B cell (primary cell): ENCODE data around the gene ANOS1. TPM values are rescaled to one million over a fixed set of nuclear protein-coding genes. Genes with fewer than 3 reads are reported as not detected.

ENCODE experiments used
- ATAC-seq: fragments of 200-7000 bp; cut with Tn5 transposase; one replicate; pipeline ENCODE4 v1.10.0; 2021; ENCODE audit warnings: low read depth, mild to moderate bottlenecking, moderate number of reproducible peaks, moderate library complexity
- CTCF ChIA-PET: fragments of 350-600 bp; sonication (Branson Sonifier 250); formaldehyde crosslinking; loops from one replicate; lab custom pipeline; 2021; ENCODE audit warnings: antibody characterized with exemption, inconsistent platforms; lab: Charles Lee
- POLR2A ChIA-PET: fragments of 350-600 bp; sonication (Branson Sonifier 250); formaldehyde crosslinking; loops from one replicate; lab custom pipeline; 2021; ENCODE audit warnings: antibody characterized with exemption; lab: Charles Lee
- DNase-seq: peaks from one replicate; pipeline ENCODE4 v3.0.0; 2013
- H2AFZ ChIP-seq: 2 replicates; pipeline ENCODE4 v1.6.1; 2012; ENCODE audit warnings: mild to moderate bottlenecking, low read depth, low read length; ENCODE audit not compliant: insufficient read depth, poor library complexity, severe bottlenecking
- H3K27ac ChIP-seq, 2 donors: 1 replicate in 1 of 2; 2 replicates in 1 of 2; pipeline ENCODE4 v1.5.1; 2012 to 2013; ENCODE audit warnings: low read length in 2 of 2, mild to moderate bottlenecking in 2 of 2, moderate library complexity in 1 of 2
- H3K27me3 ChIP-seq, 4 experiments: fragments of 200-600 bp in 1 of 4; sonication (generic) in 1 of 4; replicated peaks in 1 of 4; 1 replicate in 2 of 4; 2 replicates in 2 of 4; pipeline versions ENCODE4 v1.6.1 to v1.7.0; 2013 to 2016; ENCODE audit warnings: low read length in 3 of 4, mild to moderate bottlenecking in 2 of 4, mixed read lengths in 1 of 4, moderate library complexity in 1 of 4; ENCODE audit not compliant: insufficient read depth in 4 of 4, control insufficient read depth in 3 of 4; ENCODE audit errors: control extremely low read depth in 1 of 4
- H3K36me3 ChIP-seq, 2 experiments: replicated peaks in 1 of 2; 1 replicate in 1 of 2; 2 replicates in 1 of 2; pipeline versions ENCODE4 v1.6.1 to v1.7.1; 2013; ENCODE audit warnings: low read length in 1 of 2; ENCODE audit not compliant: insufficient read depth in 2 of 2, control insufficient read depth in 1 of 2; ENCODE audit errors: control extremely low read depth in 1 of 2, extremely low read depth in 1 of 2
- H3K4me1 ChIP-seq, 2 donors: fragments of 200-600 bp in 1 of 2; sonication (generic) in 1 of 2; 1 replicate in 1 of 2; 2 replicates in 1 of 2; pipeline versions ENCODE4 v1.5.1 to v1.6.1; 2013 to 2017; ENCODE audit warnings: low read length in 2 of 2; ENCODE audit not compliant: control insufficient read depth in 2 of 2, insufficient read depth in 2 of 2
- H3K4me2 ChIP-seq: replicated peaks from 2 replicates; pipeline ENCODE3; 2012; ENCODE audit warnings: mild to moderate bottlenecking, low read depth, low read length; ENCODE audit not compliant: poor library complexity, severe bottlenecking
- H3K4me3 ChIP-seq, 5 experiments: fragments of 200-600 bp in 1 of 5; sonication (generic) in 1 of 5; 1 replicate in 3 of 5; 2 replicates in 2 of 5; pipeline versions ENCODE4 v1.5.1 to v1.7.0; 2011 to 2016; ENCODE audit warnings: low read length in 4 of 5, mild to moderate bottlenecking in 4 of 5, low read depth in 2 of 5, control low read depth in 1 of 5, moderate library complexity in 1 of 5; ENCODE audit not compliant: insufficient read depth in 1 of 5; ENCODE audit errors: control extremely low read depth in 1 of 5, extremely low read depth in 1 of 5
- H3K79me2 ChIP-seq: fragments of 200-600 bp; sonication (generic); one replicate; pipeline ENCODE4 v1.6.0; 2016; ENCODE audit warnings: low read length; ENCODE audit not compliant: control insufficient read depth, insufficient read depth
- H3K9ac ChIP-seq: fragments of 200-600 bp; sonication (generic); 2 replicates; pipeline ENCODE4 v1.6.1; 2017; ENCODE audit warnings: mild to moderate bottlenecking, low read length, moderate library complexity
- H3K9me3 ChIP-seq, 3 donors: one replicate each; pipeline versions ENCODE4 v1.6.1 to v1.7.1; 2013; ENCODE audit warnings: low read length in 2 of 3; ENCODE audit not compliant: control insufficient read depth in 2 of 3, insufficient read depth in 1 of 3; ENCODE audit errors: control extremely low read depth in 1 of 3
- H4K20me1 ChIP-seq: 2 replicates; pipeline ENCODE4 v1.6.0; 2012; ENCODE audit warnings: mild to moderate bottlenecking, low read length; ENCODE audit not compliant: insufficient read depth, control insufficient read depth, poor library complexity, severe bottlenecking
- H3K27ac Mint-ChIP-seq: one replicate; pipeline ENCODE4 v1.8.0; 2021; ENCODE audit warnings: mixed read lengths
- H3K27me3 Mint-ChIP-seq: one replicate; pipeline ENCODE4 v1.8.0; 2021; ENCODE audit warnings: mixed read lengths
- H3K4me1 Mint-ChIP-seq: one replicate; pipeline ENCODE4 v1.8.0; 2021; ENCODE audit warnings: mixed read lengths
- H3K4me3 Mint-ChIP-seq: one replicate; pipeline ENCODE4 v1.8.0; 2021; ENCODE audit warnings: mixed read lengths
- H3K9me3 Mint-ChIP-seq: one replicate; pipeline ENCODE4 v1.8.0; 2022; ENCODE audit warnings: mixed read lengths; ENCODE audit not compliant: insufficient read depth
- CTCF ChIP-seq: fragments of 200-600 bp; IDR thresholded peaks from one replicate; pipeline ENCODE4 v1.8.0; 2022; ENCODE audit warnings: antibody characterized with exemption, mild to moderate bottlenecking
- EZH2 ChIP-seq: IDR thresholded peaks from 2 replicates; pipeline ENCODE4 v1.6.1; 2012; ENCODE audit warnings: borderline replicate concordance, low read depth, mild to moderate bottlenecking, moderate library complexity, low read length; ENCODE audit not compliant: insufficient read depth, poor library complexity, severe bottlenecking
- WGBS: methylation state at CpG from one replicate; pipeline ENCODE4 v1.1.5; 2013; ENCODE audit warnings: missing lambda C conversion rate; ENCODE audit not compliant: insufficient coverage; 5-methylcytosine and 5-hydroxymethylcytosine counted together
- intact Hi-C: fragments of 100-400 bp; cut with micrococcal nuclease; formaldehyde crosslinking; loops from one replicate; pipeline ENCODE4 v1.10.0; 2022
- polyA plus RNA-seq: library from polyadenylated mRNA; depleted of rRNA; stranded (reverse); fragments of >200 nt; gene quantifications from 2 replicates; pipeline ENCODE4 v1.2.3, GENCODE V29; 2012
- total RNA-seq, 2 donors: library from RNA; stranded (reverse); fragments of 120-200 nt in 1 of 2; gene quantifications; 1 replicate in 1 of 2; 2 replicates in 1 of 2; pipeline versions ENCODE4 v1.2.3 to v1.2.4, GENCODE V29; 2013 to 2022

Gene ANOS1
- total and polyA plus RNA-seq, 2 donors (not counting 1 experiment from before 2014, with no cell fraction given): 0.10 TPM; not detected in 1

GRCh38 chrX:8647176-8647575 lies 84.8 kb downstream of the ANOS1 start:
- H3K27ac ChIP-seq: no peak overlapping the region
- H3K9me3 ChIP-seq: peaks cover 0 to 4% (median 0%) of the 10 kb centered on the region in 3 donors
- H3K4me1 ChIP-seq: no peaks in the 10 kb centered on the region
- H3K9ac ChIP-seq: no peak overlapping the region
- TF ChIP-seq CTCF: no peak
- no peak for TF ChIP-seq EZH2
- no peaks in the 10 kb centered on the region for H3K27me3 ChIP-seq
- no peaks in the 10 kb centered on the region for H3K79me2 ChIP-seq
- CTCF ChIA-PET: no interaction called here
- no peaks in the 10 kb centered on the region for H3K9me3 Mint-ChIP-seq
- ATAC-seq (no peak), DNase-seq (no peak)
- H3K4me2 ChIP-seq: no peak overlapping the region
- no peak overlapping the region for H3K4me3 ChIP-seq
- H3K4me3 Mint-ChIP-seq: no peak overlapping the region
- H3K27me3 Mint-ChIP-seq: no peaks in the 10 kb centered on the region
- H3K4me1 Mint-ChIP-seq: no peaks in the 10 kb centered on the region
- H2AFZ ChIP-seq: no peak overlapping the region
- intact Hi-C loops: no loop called here
- WGBS: no CpG with 5 or more reads among the region's 7 CpGs
- no peak overlapping the region for H3K27ac Mint-ChIP-seq
- no peaks in the 10 kb centered on the region for H4K20me1 ChIP-seq
- POLR2A ChIA-PET: no interaction called here
- no peaks in the 10 kb centered on the region for H3K36me3 ChIP-seq

- no peaks in the 10 kb centered on the region for H3K79me2 ChIP-seq
- Mint-ChIP-seq H3K9me3 (no peaks in the 10 kb centered on the region), H3K4me1 (no peaks in the 10 kb centered on the region), H3K4me3 (no peak overlapping the region), H3K27me3 (no peaks in the 10 kb centered on the region), H3K27ac (no peak overlapping the region)
- WGBS: no CpG with 5 or more reads among the region's 11 CpGs
- H3K9ac ChIP-seq: no peak overlapping the region
- intact Hi-C loops: no loop called here
- no peaks in the 10 kb centered on the region for H4K20me1 ChIP-seq
- CTCF ChIA-PET: no interaction called here
- H3K27ac ChIP-seq: no peak overlapping the region
- TF ChIP-seq EZH2 (no peak), CTCF (no peak)
- H3K9me3 ChIP-seq: no peaks in the 10 kb centered on the region
- no peak overlapping the region for H3K4me3 ChIP-seq
- no peak overlapping the region for H3K4me2 ChIP-seq
- POLR2A ChIA-PET: no interaction called here
- no peak overlapping the region for H2AFZ ChIP-seq
- no peak for DNase-seq
- no peaks in the 10 kb centered on the region for H3K36me3 ChIP-seq
- no peaks in the 10 kb centered on the region for H3K4me1 ChIP-seq
- no peak for ATAC-seq
- H3K27me3 ChIP-seq: peaks cover 0 to 3% (median 0%) of the 10 kb centered on the region in 4 experiments
Measured at GRCh38 chrX:8639949-8640475, 91.9 kb downstream of the ANOS1 start.
